GM21723 (cell line): ENCODE measurements around the gene HPS6.

Source experiments
- ATAC-seq: cut with Tn5 transposase; IDR thresholded peaks from one replicate; pipeline ENCODE4 v1.9.1; 2021; ENCODE audit warnings: mild to moderate bottlenecking, moderate library complexity; ENCODE audit not compliant: unreplicated experiment

Gene HPS6

GRCh38 chr10:102115775-102116174 lies 50.6 kb downstream of the HPS6 start:
- no peak for ATAC-seq

GRCh38 chr10:102116656-102117055 lies 51.5 kb downstream of the HPS6 start:
- no peak for ATAC-seq
